SW 1271 (cell line): Measurements from ENCODE around the gene ATP13A2.

Source experiments
- DNase-seq, 2 experiments: peaks; one replicate each; lab custom pipeline; 2025; lab: John Stamatoyannopoulos, UW

ATP13A2 gene, protein sequence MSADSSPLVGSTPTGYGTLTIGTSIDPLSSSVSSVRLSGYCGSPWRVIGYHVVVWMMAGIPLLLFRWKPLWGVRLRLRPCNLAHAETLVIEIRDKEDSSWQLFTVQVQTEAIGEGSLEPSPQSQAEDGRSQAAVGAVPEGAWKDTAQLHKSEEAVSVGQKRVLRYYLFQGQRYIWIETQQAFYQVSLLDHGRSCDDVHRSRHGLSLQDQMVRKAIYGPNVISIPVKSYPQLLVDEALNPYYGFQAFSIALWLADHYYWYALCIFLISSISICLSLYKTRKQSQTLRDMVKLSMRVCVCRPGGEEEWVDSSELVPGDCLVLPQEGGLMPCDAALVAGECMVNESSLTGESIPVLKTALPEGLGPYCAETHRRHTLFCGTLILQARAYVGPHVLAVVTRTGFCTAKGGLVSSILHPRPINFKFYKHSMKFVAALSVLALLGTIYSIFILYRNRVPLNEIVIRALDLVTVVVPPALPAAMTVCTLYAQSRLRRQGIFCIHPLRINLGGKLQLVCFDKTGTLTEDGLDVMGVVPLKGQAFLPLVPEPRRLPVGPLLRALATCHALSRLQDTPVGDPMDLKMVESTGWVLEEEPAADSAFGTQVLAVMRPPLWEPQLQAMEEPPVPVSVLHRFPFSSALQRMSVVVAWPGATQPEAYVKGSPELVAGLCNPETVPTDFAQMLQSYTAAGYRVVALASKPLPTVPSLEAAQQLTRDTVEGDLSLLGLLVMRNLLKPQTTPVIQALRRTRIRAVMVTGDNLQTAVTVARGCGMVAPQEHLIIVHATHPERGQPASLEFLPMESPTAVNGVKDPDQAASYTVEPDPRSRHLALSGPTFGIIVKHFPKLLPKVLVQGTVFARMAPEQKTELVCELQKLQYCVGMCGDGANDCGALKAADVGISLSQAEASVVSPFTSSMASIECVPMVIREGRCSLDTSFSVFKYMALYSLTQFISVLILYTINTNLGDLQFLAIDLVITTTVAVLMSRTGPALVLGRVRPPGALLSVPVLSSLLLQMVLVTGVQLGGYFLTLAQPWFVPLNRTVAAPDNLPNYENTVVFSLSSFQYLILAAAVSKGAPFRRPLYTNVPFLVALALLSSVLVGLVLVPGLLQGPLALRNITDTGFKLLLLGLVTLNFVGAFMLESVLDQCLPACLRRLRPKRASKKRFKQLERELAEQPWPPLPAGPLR

DNA sequence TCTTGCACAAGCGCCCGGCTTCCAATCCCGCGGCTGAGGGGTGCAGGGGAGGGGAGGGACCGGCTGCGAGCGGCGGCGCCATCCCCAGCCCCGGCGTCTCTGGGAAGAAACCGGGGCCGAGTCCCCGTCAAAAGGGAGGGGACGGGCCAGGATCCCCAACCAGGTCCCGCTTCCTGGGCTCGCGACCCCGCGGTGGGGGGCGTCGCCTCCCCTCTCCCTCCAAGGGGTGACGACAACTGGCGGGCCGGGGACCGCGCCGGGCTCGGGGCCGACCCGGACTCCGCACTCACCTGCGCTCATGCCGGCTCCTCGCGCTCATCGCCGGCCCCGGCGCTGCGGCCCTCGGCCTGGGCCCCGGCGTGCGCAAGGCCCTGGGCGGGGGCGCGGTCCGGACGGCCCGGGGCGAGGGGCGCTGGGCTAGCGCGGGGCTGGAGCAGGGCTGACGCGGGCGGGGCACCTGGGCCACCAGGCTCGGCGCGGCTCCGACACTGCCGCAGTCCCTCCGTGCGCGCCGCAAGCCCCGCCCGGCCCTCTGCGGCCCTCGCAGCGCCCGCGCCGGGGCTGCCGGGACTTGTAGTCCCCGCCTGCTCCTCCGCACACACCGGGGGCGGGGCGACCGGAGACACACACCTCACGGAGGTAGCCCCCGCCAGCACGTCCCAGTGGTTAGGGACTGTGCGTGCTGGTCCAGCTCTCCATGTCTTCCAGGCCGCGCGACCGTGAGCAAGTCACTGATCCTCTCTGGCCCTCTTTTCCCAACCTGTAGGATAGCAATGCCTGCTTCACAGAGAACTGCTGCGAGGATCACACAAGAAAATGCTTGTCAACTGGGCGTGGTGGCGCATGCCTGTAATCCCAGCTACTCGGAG lies at the start of gene ATP13A2:
Gene ATP13A2, minus strand, starts transcription at position 490 of the 869 bp plus-strand sequence. Its CDS starts 190 bp downstream, at position 300.
- DNase-seq = peak; percentile 37 to 46

- no peak for DNase-seq
Measured at GRCh38 chr1:17061486-17061885, 49.8 kb upstream of the ATP13A2 start.

DNA sequence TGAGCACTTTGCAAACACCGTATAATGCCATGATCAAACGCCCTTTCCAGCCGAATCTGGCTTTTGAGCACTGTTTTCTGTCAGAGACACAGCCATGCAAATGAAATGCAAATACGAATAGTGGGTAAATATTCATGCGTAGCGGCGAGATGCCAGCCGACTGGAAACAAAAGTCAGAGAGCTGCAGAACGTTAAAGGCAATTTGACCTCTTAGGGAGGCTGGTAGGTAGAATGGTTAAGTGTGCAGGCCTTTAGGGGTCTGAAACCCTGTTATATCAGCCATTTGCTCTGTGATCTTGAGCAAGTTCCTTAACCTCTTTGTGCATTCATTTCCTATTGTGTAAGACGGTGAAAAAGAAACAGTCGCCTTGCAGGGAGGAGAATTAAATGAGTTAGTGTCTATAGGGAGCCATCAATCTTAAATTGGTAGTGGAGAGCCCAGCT lies 48.6 kb upstream of the ATP13A2 start:
- DNase-seq = no peak

DNA sequence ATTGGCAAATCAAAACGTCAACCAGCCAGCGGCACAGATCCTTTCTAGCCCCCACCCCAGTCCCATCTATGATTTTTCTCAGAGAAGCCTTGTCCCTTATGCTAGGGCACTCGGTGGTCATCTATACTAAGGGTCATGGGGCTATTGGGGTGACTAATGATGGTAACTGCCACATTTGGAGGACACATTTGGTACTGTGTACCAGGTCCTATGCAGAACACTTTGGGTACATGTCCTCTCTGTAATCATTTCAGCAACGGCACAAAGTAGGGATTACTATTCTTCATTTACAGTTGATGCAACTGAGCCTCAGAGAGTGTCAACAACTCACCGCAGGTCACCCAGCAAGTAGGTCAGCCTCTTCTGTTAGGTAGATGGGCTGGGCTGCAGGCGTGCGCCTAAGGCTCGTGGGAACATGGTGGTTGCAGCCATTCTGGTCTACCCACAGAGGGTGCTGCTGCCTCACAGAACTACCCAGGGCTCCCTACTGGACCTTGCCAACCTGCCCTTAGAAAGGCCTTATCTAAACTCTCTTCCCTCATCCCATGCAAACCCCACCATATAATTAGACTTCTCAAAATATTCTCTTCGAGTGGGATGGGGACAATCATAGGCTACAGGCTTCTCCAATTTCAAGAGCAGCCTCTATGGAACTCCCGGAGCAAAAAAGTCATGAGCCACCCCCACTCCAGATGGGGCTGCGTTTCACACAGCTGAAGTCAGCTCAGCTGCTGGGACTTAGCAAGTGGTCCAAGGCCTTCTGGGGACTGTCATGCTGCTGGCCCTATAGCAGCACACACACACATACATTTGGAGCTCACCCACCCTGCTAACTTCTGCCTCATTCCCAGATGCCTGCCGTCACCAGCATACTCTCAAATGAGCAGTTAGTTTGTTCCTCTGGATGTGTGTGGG lies 47.9 kb upstream of the ATP13A2 start:
- peak in 1 of 2 experiments; percentile 27 for DNase-seq

DNA sequence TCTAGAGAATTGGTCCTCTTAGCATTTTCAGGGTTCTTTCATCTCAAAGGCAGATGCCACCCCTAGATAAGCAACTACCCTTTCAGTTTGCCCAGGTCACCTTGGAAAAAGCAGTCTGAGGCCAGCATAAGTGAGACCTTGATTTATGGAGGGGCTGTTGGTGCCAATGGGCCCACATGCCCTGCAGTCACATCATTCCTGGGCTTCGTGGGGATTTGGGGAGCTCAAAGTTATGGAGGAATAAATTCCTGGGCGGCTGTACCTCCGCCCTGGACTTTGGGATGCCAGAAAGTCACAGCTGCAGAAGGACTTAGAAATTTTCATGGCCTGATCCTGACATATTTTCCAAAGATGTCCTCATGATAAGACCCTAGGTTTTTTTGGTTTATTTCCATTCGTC lies 44.8 kb upstream of the ATP13A2 start:
- no peak for DNase-seq

- DNase-seq = no peak
Measured at GRCh38 chr1:17055801-17056200, 44.1 kb upstream of the ATP13A2 start.

GRCh38 chr1:17053685-17054410 lies 42.1 kb upstream of the ATP13A2 start, which contains the start of gene SDHB:
SDHB (minus strand) TSS chr1:17054032; CDS start chr1:17054019, 13 bp downstream.
- DNase-seq = peak; percentile 84 to 89

- DNase-seq = no peak
Measured at GRCh38 chr1:17053086-17053684, 41.5 kb upstream of the ATP13A2 start.

- no peak for DNase-seq
Measured at GRCh38 chr1:17052641-17053040, 40.9 kb upstream of the ATP13A2 start.

DNA sequence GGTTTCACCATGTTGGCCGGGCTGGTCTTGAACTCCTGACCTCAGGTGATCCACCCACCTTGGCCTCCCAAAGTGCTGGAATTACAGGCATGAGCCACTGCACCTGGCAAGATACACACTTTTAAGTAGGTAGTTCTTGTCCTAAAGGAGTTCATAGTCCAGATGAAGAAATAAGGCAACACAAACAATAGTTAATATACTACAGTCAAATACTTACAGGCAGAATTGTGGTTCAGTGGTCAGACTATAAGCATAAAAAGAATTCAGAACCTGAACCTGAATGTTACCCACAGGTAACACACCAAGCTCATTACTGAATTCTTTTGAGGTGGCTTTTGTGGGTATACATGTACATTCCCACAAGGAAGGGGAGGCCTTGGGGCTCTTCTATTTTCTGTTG lies 40.3 kb upstream of the ATP13A2 start:
- no peak for DNase-seq

GRCh38 chr1:17047924-17048323 lies 36.2 kb upstream of the ATP13A2 start:
- no peak for DNase-seq

- no peak for DNase-seq
Measured at GRCh38 chr1:17046334-17046657, 34.6 kb upstream of the ATP13A2 start.

- peak in 1 of 2 experiments; percentile 39 for DNase-seq
Measured at GRCh38 chr1:17045634-17046333, 34.1 kb upstream of the ATP13A2 start.

GRCh38 chr1:17045150-17045549 lies 33.4 kb upstream of the ATP13A2 start:
- no peak for DNase-seq

DNA sequence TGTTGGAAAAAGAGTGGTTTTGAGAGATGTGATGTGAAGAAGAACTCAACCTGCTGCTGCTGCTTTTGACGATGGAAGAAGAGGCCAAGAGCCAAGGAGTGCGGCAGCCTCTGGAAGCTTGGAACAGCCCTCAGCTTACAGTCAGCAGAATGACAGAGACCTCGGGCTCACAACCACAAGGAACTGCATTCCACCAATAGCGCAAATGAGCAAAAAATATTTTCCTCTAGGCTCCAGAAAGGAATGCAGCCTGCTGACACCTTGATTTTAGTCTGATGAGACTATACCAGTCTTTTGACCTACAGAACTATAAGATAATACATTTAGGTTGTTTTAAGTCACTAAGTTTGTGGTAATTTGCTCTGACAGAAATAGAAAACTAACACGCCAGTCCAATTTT lies 31.9 kb upstream of the ATP13A2 start:
- no peak for DNase-seq

- no peak for DNase-seq
Measured at GRCh38 chr1:17040135-17040534, 28.4 kb upstream of the ATP13A2 start.

DNA sequence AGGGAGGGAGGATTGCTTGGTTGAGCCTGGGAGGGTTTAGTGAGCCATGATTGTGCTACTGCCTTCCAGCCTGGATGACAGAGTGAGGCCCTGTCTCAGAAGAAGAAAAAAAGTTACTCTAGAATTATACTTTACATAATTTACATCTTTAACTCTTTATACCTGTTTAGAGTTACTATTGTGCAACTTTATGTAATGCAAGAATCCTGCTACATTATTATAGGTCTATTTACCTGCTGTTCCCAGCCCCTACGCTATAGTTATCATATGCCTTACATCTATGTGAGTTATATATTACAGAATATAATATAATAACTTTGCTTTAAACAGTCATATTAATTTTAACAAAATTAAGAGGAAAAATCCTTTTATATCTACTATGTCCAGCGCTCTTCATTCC lies 27.8 kb upstream of the ATP13A2 start:
- DNase-seq = no peak

DNA sequence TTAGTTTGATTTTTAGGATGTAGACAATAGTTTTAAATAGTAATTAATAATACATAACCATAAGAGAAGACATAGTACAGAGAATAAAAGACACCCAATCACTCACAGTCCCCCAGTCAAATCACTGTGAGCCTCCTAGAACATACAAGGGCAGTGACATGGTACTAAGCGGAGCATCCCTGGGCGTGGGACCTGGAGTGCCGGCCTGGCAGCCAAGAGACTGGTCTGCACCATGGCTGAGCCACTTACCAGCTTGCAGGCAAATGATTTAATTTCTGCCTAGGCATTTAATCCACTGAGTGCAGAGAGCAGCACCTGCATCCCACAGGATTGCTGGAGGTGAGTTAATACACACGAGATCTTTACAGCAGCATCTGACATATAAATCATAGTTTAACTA lies 21.8 kb upstream of the ATP13A2 start:
- DNase-seq = no peak
